Stimulated activated naive CD8-positive, alpha-beta T cell treated with anti-CD3 and anti-CD28 coated beads, Interleukin-15, Interleukin-2, amounts not matched to agents 100 ng/mL and 50 ng/mL, for 24 hours (primary cell): ENCODE results near the gene MRPS15.
A peak's percentile ranks its signal among the peaks of the same experiment; 100 is the strongest.

Source experiments
- H3K27ac Mint-ChIP-seq: one replicate; pipeline ENCODE4 v1.8.0; 2021; ENCODE audit warnings: mild to moderate bottlenecking, mixed read lengths
- H3K27me3 Mint-ChIP-seq: one replicate; pipeline ENCODE4 v1.8.0; 2021; ENCODE audit warnings: mixed read lengths
- H3K36me3 Mint-ChIP-seq: one replicate; pipeline ENCODE4 v1.8.0; 2021; ENCODE audit warnings: low read depth, mixed read lengths
- H3K4me1 Mint-ChIP-seq: one replicate; pipeline ENCODE4 v1.8.0; 2021; ENCODE audit warnings: low read depth, mixed read lengths
- H3K4me3 Mint-ChIP-seq: one replicate; pipeline ENCODE4 v1.8.0; 2021; ENCODE audit warnings: mild to moderate bottlenecking, mixed read lengths
- H3K9me3 Mint-ChIP-seq: one replicate; pipeline ENCODE4 v1.8.0; 2021; ENCODE audit warnings: mixed read lengths

The MRPS15 gene

GRCh38 chr1:36453600-36454388, 10.4 kb downstream of the MRPS15 start:
- H3K36me3 Mint-ChIP-seq, result peaks cover 36% of the 10 kb centered on the region
- no peaks in the 10 kb centered on the region for H3K27me3 Mint-ChIP-seq
- H3K4me3 Mint-ChIP-seq, result no peak overlapping the region
- peaks cover 35% of the 10 kb centered on the region for H3K4me1 Mint-ChIP-seq
- no peaks in the 10 kb centered on the region for H3K9me3 Mint-ChIP-seq
- H3K27ac Mint-ChIP-seq, result no peak overlapping the region

- Mint-ChIP-seq H3K4me1 (peaks cover 28% of the 10 kb centered on the region), H3K9me3 (no peaks in the 10 kb centered on the region), H3K36me3 (peaks cover 31% of the 10 kb centered on the region), H3K27ac (no peak overlapping the region), H3K27me3 (no peaks in the 10 kb centered on the region), H3K4me3 (no peak overlapping the region)
Observed at GRCh38 chr1:36453051-36453450, 11.1 kb downstream of the MRPS15 start.

GRCh38 chr1:36450919-36451305, 13.3 kb downstream of the MRPS15 start:
- peaks cover 18% of the 10 kb centered on the region for H3K4me1 Mint-ChIP-seq
- H3K4me3 Mint-ChIP-seq, result peak overlapping the region; percentile 86
- no peaks in the 10 kb centered on the region for H3K27me3 Mint-ChIP-seq
- no peaks in the 10 kb centered on the region for H3K9me3 Mint-ChIP-seq
- H3K27ac Mint-ChIP-seq, result peak overlapping the region; percentile 80
- peaks cover 17% of the 10 kb centered on the region for H3K36me3 Mint-ChIP-seq

GRCh38 chr1:36450270-36450918, 13.8 kb downstream of the MRPS15 start, which contains the start of gene OSCP1:
TSS of gene OSCP1 (minus strand) at chr1:36450451. CDS start at chr1:36450369, 82 bp downstream.
- Mint-ChIP-seq H3K27me3 (no peaks in the 10 kb centered on the region), H3K36me3 (peaks cover 13% of the 10 kb centered on the region), H3K4me3 (peak within 1 kb of the TSS; percentile 86), H3K27ac (peak within 1 kb of the TSS; percentile 84), H3K9me3 (no peaks in the 10 kb centered on the region), H3K4me1 (peaks cover 18% of the 10 kb centered on the region)

GRCh38 chr1:36448530-36449056, 15.6 kb downstream of the MRPS15 start:
- no peaks in the 10 kb centered on the region for H3K27me3 Mint-ChIP-seq
- H3K27ac Mint-ChIP-seq, result no peak overlapping the region
- no peak overlapping the region for H3K4me3 Mint-ChIP-seq
- no peaks in the 10 kb centered on the region for H3K36me3 Mint-ChIP-seq
- peaks cover 18% of the 10 kb centered on the region for H3K4me1 Mint-ChIP-seq
- H3K9me3 Mint-ChIP-seq, result no peaks in the 10 kb centered on the region

GRCh38 chr1:36447450-36447849, 16.7 kb downstream of the MRPS15 start:
- Mint-ChIP-seq H3K9me3 (no peaks in the 10 kb centered on the region), H3K27ac (no peak overlapping the region), H3K4me1 (peaks cover 18% of the 10 kb centered on the region), H3K4me3 (no peak overlapping the region), H3K36me3 (no peaks in the 10 kb centered on the region), H3K27me3 (no peaks in the 10 kb centered on the region)

GRCh38 chr1:36446746-36447145, 17.4 kb downstream of the MRPS15 start:
- Mint-ChIP-seq H3K36me3 (no peaks in the 10 kb centered on the region), H3K4me1 (peaks cover 18% of the 10 kb centered on the region), H3K9me3 (no peaks in the 10 kb centered on the region), H3K27me3 (no peaks in the 10 kb centered on the region), H3K27ac (no peak overlapping the region), H3K4me3 (no peak overlapping the region)

GRCh38 chr1:36446271-36446670, 17.9 kb downstream of the MRPS15 start:
- Mint-ChIP-seq H3K9me3 (no peaks in the 10 kb centered on the region), H3K27ac (no peak overlapping the region)

GRCh38 chr1:36443297-36443696, 20.9 kb downstream of the MRPS15 start:
- Mint-ChIP-seq H3K27me3 (no peaks in the 10 kb centered on the region), H3K36me3 (no peaks in the 10 kb centered on the region), H3K27ac (no peak overlapping the region), H3K4me3 (no peak overlapping the region), H3K4me1 (no peaks in the 10 kb centered on the region), H3K9me3 (no peaks in the 10 kb centered on the region)

More at GRCh38 chr1:36446271-36446670, 17.9 kb downstream of the MRPS15 start:
- Mint-ChIP-seq H3K4me1 (peaks cover 13% of the 10 kb centered on the region), H3K36me3 (no peaks in the 10 kb centered on the region), H3K4me3 (no peak overlapping the region), H3K27me3 (no peaks in the 10 kb centered on the region)

- no peaks in the 10 kb centered on the region for H3K36me3 Mint-ChIP-seq
- H3K9me3 Mint-ChIP-seq, result no peaks in the 10 kb centered on the region
- H3K27me3 Mint-ChIP-seq, result no peaks in the 10 kb centered on the region
- no peak overlapping the region for H3K27ac Mint-ChIP-seq
- H3K4me1 Mint-ChIP-seq, result no peaks in the 10 kb centered on the region
- H3K4me3 Mint-ChIP-seq, result no peak overlapping the region
Observed at GRCh38 chr1:36442337-36442736, 21.8 kb downstream of the MRPS15 start.

GRCh38 chr1:36440646-36441045, 23.5 kb downstream of the MRPS15 start:
- Mint-ChIP-seq H3K27me3 (no peaks in the 10 kb centered on the region), H3K27ac (no peak overlapping the region)

GRCh38 chr1:36440044-36440443, 24.1 kb downstream of the MRPS15 start:
- no peaks in the 10 kb centered on the region for H3K9me3 Mint-ChIP-seq
- H3K27me3 Mint-ChIP-seq, result no peaks in the 10 kb centered on the region
- H3K27ac Mint-ChIP-seq, result no peak overlapping the region
- no peaks in the 10 kb centered on the region for H3K4me1 Mint-ChIP-seq
- no peak overlapping the region for H3K4me3 Mint-ChIP-seq
- H3K36me3 Mint-ChIP-seq, result no peaks in the 10 kb centered on the region

More at GRCh38 chr1:36440646-36441045, 23.5 kb downstream of the MRPS15 start:
- Mint-ChIP-seq H3K4me3 (no peak overlapping the region), H3K36me3 (no peaks in the 10 kb centered on the region), H3K9me3 (no peaks in the 10 kb centered on the region), H3K4me1 (no peaks in the 10 kb centered on the region)

- H3K4me1 Mint-ChIP-seq, result no peaks in the 10 kb centered on the region
- H3K36me3 Mint-ChIP-seq, result no peaks in the 10 kb centered on the region
- no peak overlapping the region for H3K27ac Mint-ChIP-seq
- H3K27me3 Mint-ChIP-seq, result no peaks in the 10 kb centered on the region
- no peaks in the 10 kb centered on the region for H3K9me3 Mint-ChIP-seq
- no peak overlapping the region for H3K4me3 Mint-ChIP-seq
Observed at GRCh38 chr1:36438715-36439114, 25.5 kb downstream of the MRPS15 start.

- Mint-ChIP-seq H3K27ac (no peak overlapping the region), H3K36me3 (no peaks in the 10 kb centered on the region), H3K9me3 (no peaks in the 10 kb centered on the region), H3K4me1 (no peaks in the 10 kb centered on the region), H3K4me3 (no peak overlapping the region), H3K27me3 (no peaks in the 10 kb centered on the region)
Observed at GRCh38 chr1:36436821-36437220, 27.4 kb downstream of the MRPS15 start.

- Mint-ChIP-seq H3K27me3 (no peaks in the 10 kb centered on the region), H3K4me3 (no peak overlapping the region), H3K9me3 (no peaks in the 10 kb centered on the region)
Observed at GRCh38 chr1:36433102-36433501, 31.1 kb downstream of the MRPS15 start.

More at GRCh38 chr1:36433102-36433501, 31.1 kb downstream of the MRPS15 start:
- no peak overlapping the region for H3K27ac Mint-ChIP-seq
- H3K36me3 Mint-ChIP-seq, result no peaks in the 10 kb centered on the region
- no peaks in the 10 kb centered on the region for H3K4me1 Mint-ChIP-seq
